Measurements from ENCODE around the gene ARHGEF33.

The ARHGEF33 gene

GRCh38 chr2:38959938-38960608 lies 70.4 kb downstream of the ARHGEF33 start:
- peak; percentile 71 for DNase-seq (ENCODE audit: low read depth)

GRCh38 chr2:38960609-38961320 lies 71.1 kb downstream of the ARHGEF33 start:
- no peak for DNase-seq (ENCODE audit: low read depth)

- no peak for DNase-seq (ENCODE audit: low read depth)
These were observed 76.3 kb downstream of the ARHGEF33 start for GRCh38 chr2:38966006-38966405.

DNA sequence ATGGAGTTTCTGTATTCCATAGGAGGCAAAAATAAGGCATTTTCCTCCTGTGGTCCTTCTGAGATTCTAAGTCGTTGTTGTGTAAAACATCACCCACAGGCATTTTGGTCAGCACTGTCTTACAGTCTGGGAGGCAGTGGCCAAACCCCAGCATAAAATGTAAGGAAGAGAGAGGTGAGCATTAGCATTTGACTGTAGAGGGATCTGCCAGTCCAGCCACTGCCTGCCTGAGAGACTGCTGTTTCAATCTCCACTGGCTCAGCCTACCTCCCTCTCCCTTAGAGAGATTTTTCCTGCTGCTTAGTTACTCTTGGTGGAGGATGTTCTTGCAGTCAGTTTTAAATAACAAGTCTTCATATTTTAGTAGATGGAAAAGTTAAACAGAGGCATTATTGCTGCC lies 77.0 kb downstream of the ARHGEF33 start:
- no peak for DNase-seq (ENCODE audit: low read depth)

GRCh38 chr2:38968021-38968420 lies 78.3 kb downstream of the ARHGEF33 start:
- DNase-seq (ENCODE audit: low read depth): no peak

DNA sequence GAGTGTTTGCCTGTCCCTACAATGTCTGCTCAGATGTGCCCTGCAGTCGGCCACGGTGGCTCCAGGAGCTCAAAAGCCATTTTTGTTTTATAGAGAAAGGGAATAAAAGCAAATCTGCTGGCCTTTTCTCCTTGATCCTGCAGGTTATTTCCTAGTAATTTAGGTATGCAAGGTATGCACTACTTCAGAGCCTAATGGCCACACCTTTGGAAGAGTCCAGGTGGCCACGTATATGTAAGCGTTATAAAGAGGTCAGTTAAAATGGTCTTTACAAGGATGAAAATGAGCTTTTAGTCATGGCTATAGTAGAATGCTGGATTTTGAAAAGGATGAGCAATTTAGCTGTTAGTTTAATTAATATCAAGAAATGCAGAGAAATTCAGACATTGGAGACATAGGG lies 81.7 kb downstream of the ARHGEF33 start:
- no peak for DNase-seq (ENCODE audit: low read depth)

DNA sequence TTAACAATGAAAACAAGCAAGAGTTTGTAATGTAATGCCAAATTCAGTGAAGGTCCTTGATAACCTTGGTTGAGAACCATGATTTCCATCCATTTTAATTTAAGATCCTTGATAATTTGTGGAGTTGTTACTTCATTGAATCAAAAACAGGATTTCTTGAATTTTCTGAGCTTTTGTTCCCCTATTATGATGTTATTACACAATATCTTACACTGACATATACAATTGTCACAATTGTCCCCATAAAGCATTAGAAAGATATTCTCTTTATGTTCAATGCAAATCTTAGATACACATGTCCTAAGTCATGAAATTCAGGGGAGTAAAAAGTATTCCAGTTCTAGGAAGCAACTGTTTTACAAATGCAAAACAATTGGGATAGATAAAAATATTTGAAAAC lies 83.6 kb downstream of the ARHGEF33 start:
- no peak for DNase-seq (ENCODE audit: low read depth)

GRCh38 chr2:38975042-38975441 lies 85.4 kb downstream of the ARHGEF33 start:
- DNase-seq (ENCODE audit: low read depth): no peak

- DNase-seq (ENCODE audit: low read depth): no peak
These were observed 87.4 kb downstream of the ARHGEF33 start for GRCh38 chr2:38977047-38977446.

- no peak for DNase-seq (ENCODE audit: low read depth)
These were observed 88.7 kb downstream of the ARHGEF33 start for GRCh38 chr2:38978296-38978903.

GRCh38 chr2:38978908-38979307 lies 89.2 kb downstream of the ARHGEF33 start:
- no peak for DNase-seq (ENCODE audit: low read depth)

- no peak for DNase-seq (ENCODE audit: low read depth)
These were observed 91.5 kb downstream of the ARHGEF33 start for GRCh38 chr2:38981003-38981669.

GRCh38 chr2:38981670-38982357 lies 92.1 kb downstream of the ARHGEF33 start:
- DNase-seq (ENCODE audit: low read depth): no peak

GRCh38 chr2:38982498-38982897 lies 92.8 kb downstream of the ARHGEF33 start:
- DNase-seq (ENCODE audit: low read depth): no peak

GRCh38 chr2:38988716-38989115 lies 99.0 kb downstream of the ARHGEF33 start:
- DNase-seq (ENCODE audit: low read depth): no peak

- no peak for DNase-seq (ENCODE audit: low read depth)
These were observed 102.2 kb downstream of the ARHGEF33 start for GRCh38 chr2:38991899-38992298.

DNA sequence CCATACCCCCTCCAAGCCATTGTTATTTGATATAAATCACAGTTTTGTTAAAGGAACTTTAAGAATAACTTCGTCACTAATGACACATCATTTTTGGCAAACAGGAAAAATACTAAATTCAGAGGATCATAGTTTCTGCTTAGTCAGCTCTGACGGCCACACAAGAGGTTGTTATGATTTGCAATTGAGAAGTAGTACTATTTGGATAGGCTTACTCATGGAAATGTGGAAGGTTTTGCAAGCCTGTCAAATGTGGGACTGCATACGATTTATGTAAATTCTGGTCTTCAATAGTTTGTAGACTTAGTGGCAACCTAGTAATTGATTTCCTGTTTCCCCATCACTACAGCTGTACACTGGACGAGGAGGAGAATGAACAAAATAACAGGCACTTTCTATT lies 108.1 kb downstream of the ARHGEF33 start:
- DNase-seq (ENCODE audit: low read depth): peak; percentile 98

GRCh38 chr2:39000552-39000951 lies 110.9 kb downstream of the ARHGEF33 start:
- DNase-seq (ENCODE audit: low read depth): no peak

DNA sequence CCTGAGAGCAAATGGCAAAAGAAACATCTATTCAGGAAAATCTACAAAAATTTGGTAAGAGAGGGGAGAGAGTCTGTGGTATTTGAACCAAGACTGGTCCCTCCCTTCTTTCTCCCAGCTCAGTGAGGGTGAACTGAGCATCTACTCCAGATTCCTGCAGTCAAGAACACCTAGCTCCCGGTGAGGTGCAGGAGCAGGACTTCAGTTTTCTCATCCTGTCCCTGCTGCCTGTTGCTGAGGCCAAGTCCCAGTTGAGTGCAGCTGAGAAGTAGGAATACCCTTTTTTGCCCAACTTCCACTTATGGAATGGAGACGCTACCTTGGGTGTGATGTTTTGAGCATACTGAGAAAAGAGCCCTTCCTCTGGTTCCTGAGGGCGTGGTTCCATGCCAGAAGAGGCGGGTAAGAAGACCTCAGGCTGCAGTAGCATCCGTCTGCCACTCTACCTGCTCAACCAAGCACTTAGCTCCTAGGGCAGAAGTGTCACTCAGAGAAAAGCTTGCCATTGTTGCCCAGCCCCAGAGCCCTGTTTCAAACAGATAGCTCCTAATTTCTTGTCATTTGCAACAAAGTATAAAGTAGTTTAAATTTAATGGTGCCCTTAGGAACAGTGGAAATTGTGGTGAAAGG lies 118.3 kb downstream of the ARHGEF33 start:
- no peak for DNase-seq (ENCODE audit: low read depth)

DNA sequence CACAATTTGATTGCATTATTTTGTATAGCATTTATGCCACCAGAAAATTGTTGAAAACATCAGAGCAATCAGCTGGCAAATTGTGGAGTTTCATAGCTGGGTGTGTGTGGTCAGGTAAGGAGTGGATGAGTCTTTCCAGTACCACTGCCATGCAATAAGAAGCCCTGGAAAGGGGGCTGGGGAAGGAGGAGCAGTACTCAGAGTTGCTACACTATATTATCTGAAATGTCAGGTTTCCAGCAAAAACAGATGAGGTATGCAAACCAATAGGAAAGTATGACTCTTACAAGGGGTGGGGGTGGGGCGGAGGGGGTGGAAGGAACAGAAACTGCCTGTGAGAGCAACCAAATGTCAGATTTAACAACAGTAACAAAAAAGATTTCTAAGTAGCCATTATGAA lies 119.0 kb downstream of the ARHGEF33 start:
- peak; percentile 4 for DNase-seq (ENCODE audit: low read depth)

GRCh38 chr2:39013871-39014270 lies 124.2 kb downstream of the ARHGEF33 start:
- DNase-seq (ENCODE audit: low read depth): no peak

DNA sequence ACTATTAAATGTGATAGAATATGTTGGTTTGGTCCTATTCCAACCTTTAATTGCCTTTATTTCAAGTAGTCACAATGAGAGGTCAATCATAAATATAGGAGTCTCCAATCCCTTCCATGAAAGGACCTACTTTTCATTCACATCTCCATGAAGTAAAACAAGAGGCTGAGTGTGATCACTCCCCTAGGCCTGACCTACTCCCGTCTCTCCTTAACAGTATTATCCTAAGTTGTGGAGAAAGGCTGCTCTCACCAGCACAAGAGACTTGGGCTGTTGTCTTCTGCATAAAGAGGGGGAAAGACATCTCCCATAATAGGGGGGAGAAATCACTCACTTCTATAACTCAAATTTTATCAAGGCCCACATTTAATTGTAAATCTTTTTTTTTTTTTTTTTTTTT lies 125.7 kb downstream of the ARHGEF33 start:
- no peak for DNase-seq (ENCODE audit: low read depth)
